Ishikawa (cell line): ENCODE results near the gene SYNPO.

ENCODE experiments used
- CEBPB ChIP-seq: IDR thresholded peaks from 2 replicates; pipeline ENCODE4 v1.6.1; 2012
- CREB1 ChIP-seq: IDR thresholded peaks from 2 replicates; pipeline ENCODE4 v1.6.1; 2012; ENCODE audit warnings: low read depth
- EP300 ChIP-seq: IDR thresholded peaks from 2 replicates; pipeline ENCODE4 v1.6.1; 2012; ENCODE audit warnings: borderline replicate concordance
- FOXM1 ChIP-seq: IDR thresholded peaks from 2 replicates; pipeline ENCODE4 v1.6.1; 2012; ENCODE audit warnings: low read depth, borderline replicate concordance
- NFIC ChIP-seq: IDR thresholded peaks from 2 replicates; pipeline ENCODE4 v1.6.1; 2012
- RAD21 ChIP-seq: IDR thresholded peaks from 2 replicates; pipeline ENCODE4 v1.6.1; 2012; ENCODE audit warnings: low read depth
- TAF1 ChIP-seq: IDR thresholded peaks from 2 replicates; pipeline ENCODE4 v1.6.1; 2012; ENCODE audit warnings: low read depth, mild to moderate bottlenecking
- TCF12 ChIP-seq: IDR thresholded peaks from 2 replicates; pipeline ENCODE4 v1.6.1; 2012; ENCODE audit warnings: low read depth
- TEAD4 ChIP-seq: IDR thresholded peaks from 2 replicates; pipeline ENCODE4 v1.6.1; 2012
- YY1 ChIP-seq: IDR thresholded peaks from 2 replicates; pipeline ENCODE4 v1.6.1; 2012; ENCODE audit warnings: low read depth
- ZBTB7A ChIP-seq: IDR thresholded peaks from 2 replicates; pipeline ENCODE4 v1.6.1; 2012; ENCODE audit warnings: low read depth
- TF ChIP-seq, protein P1 (sequence below): IDR thresholded peaks from 2 replicates; pipeline ENCODE4 v1.6.1; 2012; ENCODE audit warnings: low read depth, mild to moderate bottlenecking
- TF ChIP-seq, protein P2 (sequence below): IDR thresholded peaks from 2 replicates; pipeline ENCODE4 v1.6.1; 2012
- TF ChIP-seq, protein P3 (sequence below): IDR thresholded peaks from 2 replicates; pipeline ENCODE4 v1.6.1; 2012

The SYNPO gene

DNA sequence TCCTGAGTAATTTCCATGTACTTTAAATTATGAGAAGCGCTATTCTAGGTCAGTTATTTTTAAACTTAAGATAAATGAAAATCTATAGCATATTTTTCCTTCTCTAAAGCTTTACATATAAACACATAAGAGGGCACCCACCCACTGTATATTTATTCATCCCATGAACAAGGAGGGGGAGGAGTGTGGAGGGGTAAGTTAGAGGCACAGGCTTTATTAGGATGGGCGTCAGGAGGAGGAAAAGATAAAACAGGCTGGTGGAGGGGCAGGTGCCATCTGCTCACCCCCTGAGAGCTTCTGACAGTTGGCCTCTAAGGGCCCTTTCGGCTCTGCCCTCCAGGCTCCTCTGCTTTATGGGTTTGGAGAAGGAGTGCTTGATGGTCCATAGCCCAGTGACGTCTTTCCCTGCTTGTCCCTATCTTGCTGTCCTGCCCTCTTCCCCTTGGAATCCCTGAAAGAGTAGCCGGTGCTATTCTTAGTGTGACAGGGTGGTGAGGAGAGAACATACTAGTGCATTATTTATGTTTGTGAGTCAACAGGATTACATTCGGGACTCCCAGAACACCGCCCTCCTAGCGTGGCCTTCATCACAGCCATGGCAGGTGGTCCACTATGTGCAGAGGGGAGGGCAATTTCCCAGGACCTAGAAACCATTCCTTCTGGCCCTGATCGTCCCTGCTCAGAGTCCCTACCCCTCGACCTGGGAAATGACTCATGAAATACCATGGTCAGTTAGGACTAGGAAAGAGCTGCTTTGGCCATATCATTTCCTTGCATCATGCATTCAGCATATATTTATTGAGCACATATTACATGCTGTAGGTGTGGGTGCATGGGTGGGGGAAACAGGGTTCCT lies 7.9 kb upstream of the SYNPO start:
- TF ChIP-seq, protein P1, sequence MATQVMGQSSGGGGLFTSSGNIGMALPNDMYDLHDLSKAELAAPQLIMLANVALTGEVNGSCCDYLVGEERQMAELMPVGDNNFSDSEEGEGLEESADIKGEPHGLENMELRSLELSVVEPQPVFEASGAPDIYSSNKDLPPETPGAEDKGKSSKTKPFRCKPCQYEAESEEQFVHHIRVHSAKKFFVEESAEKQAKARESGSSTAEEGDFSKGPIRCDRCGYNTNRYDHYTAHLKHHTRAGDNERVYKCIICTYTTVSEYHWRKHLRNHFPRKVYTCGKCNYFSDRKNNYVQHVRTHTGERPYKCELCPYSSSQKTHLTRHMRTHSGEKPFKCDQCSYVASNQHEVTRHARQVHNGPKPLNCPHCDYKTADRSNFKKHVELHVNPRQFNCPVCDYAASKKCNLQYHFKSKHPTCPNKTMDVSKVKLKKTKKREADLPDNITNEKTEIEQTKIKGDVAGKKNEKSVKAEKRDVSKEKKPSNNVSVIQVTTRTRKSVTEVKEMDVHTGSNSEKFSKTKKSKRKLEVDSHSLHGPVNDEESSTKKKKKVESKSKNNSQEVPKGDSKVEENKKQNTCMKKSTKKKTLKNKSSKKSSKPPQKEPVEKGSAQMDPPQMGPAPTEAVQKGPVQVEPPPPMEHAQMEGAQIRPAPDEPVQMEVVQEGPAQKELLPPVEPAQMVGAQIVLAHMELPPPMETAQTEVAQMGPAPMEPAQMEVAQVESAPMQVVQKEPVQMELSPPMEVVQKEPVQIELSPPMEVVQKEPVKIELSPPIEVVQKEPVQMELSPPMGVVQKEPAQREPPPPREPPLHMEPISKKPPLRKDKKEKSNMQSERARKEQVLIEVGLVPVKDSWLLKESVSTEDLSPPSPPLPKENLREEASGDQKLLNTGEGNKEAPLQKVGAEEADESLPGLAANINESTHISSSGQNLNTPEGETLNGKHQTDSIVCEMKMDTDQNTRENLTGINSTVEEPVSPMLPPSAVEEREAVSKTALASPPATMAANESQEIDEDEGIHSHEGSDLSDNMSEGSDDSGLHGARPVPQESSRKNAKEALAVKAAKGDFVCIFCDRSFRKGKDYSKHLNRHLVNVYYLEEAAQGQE: no peak
- TF ChIP-seq RAD21: no peak
- TF ChIP-seq CREB1: no peak

DNA sequence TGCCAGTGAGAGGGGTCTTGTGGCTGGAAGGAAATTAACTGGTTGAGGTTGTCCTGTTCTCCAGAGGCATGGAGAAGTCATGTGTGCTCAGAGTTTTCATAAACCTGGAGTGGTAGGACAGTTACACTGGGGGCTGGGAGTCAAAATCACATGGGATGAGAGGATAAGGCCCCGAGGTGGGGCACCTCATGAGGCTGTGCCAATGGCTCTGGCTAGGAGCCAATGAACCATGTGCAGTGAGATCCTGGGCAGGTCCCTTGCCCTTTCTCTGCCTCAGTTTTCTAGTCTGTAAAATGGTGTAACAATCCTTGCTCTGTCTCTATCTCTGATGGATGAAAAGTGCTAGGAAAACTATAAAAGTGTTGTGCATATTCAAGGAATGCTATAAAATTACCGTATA lies 7.0 kb upstream of the SYNPO start:
- TF ChIP-seq CREB1 (no peak), NFIC (peak; percentile 39), FOXM1 (no peak), TAF1 (no peak)
- TF ChIP-seq, protein P1: no peak

DNA sequence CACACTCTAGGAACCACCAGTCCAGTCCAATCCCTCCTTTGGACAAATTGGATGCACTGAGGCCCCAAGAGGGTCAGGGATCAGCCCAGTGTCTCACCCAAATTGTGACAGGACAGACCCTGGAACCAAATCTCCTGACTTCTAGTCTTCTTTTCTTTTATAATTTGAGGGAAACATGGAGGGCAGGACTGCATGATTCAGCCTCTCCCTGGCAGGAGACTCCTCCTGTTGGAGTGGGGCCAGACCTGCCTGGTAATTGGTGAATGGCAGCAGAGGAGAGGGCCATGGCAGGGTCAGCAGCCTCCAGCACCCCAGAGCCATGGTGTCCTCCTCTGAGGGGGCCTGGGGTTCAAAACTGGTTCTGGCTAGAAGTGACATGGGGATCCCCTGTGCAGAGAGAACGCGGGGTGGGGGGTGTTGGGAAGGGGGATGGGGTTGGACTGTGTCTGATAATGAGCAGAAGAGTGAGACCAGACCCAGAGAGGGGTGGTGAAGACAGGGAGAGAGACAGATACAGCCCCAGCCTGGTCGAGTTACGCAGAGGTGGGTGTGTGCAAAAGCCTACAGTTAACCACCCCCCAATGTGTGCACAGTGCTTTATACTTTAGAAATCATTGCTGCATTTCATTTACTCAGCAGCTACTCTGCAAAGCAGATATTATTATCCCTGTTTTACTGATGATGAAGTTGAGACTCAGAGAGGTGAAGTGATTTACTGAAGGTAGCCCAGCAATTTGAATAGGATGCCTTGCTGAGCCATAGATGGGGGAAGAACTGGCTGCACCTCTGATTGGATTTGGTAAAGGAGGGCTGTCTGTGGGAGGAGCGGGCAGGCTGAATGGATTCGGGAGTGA lies 3.8 kb upstream of the SYNPO start:
- 0 out of 2 replicates have a peak, but pooled peaks have one; percentile 16 for TF ChIP-seq YY1
- no peak for TF ChIP-seq TCF12
- TF ChIP-seq, protein P2, sequence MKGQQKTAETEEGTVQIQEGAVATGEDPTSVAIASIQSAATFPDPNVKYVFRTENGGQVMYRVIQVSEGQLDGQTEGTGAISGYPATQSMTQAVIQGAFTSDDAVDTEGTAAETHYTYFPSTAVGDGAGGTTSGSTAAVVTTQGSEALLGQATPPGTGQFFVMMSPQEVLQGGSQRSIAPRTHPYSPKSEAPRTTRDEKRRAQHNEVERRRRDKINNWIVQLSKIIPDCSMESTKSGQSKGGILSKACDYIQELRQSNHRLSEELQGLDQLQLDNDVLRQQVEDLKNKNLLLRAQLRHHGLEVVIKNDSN: no peak
- TF ChIP-seq NFIC: peak; percentile 76
- no peak for TF ChIP-seq CEBPB

DNA sequence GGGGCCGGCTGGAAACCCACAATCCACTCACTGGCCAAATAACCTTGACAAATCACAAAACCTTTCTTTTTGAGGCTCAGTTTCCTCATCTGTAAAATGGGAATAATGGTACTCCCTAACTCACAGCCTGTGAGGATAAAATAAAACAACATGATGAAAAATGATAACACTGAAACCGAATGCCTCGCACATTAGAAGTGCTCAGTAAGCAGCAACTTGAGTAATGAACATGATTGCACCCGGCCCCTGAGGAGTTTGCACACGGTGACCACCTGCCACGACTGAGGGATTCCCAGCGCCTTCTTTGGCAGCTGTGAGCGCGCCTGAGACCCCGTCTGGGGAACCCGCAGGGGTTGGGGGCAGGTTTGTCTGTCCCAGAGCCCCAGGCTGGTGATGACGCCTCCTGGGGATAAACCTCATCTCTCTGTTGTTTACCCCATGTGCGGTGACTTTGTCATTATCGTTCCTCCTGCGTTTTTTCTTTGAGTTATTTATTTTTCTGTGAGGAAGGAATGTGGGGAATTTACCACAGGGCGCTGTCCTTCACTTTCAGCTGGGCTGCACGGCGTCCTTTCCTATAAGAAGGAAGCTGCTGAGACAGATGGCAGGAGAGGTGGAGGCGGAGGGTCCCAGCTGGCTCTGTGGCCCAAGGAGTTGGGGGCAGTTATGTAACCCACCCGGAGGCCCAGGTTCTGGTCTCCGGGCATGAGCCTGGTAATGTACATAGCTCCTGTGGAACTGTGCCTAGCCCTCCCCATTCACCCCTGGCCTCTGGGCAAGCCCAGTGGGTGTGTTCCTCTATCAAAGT lies 3.0 kb upstream of the SYNPO start:
- TF ChIP-seq TCF12: peak; percentile 74
- TF ChIP-seq, protein P1: peak; percentile 78
- TF ChIP-seq TEAD4: peak; percentile 98
- TF ChIP-seq, protein P3, sequence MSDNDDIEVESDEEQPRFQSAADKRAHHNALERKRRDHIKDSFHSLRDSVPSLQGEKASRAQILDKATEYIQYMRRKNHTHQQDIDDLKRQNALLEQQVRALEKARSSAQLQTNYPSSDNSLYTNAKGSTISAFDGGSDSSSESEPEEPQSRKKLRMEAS: peak; percentile 64; the same call in 1 of the 2 replicates
- peak; percentile 54; the same call in 1 of the 2 replicates for TF ChIP-seq ZBTB7A
- TF ChIP-seq, protein P2: no peak

DNA sequence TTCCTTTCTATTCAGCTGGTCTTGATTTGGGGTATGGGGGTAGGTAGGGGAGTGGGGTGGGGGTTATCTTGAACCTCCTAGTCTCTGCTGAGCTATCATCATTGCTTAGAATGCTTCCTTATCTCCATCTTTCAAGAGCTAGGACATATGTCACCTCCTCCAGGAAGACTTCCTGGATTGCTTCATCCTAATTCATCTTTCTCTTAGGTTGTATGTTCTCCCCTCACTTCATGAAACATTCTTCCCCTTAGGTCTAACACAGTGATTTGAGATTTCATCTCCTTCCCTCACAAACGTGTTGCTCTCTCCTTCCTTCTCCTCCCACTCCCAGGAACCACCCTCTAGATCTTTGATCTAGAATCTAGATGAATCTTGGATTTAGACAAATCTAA lies 2.4 kb upstream of the SYNPO start:
- TF ChIP-seq TAF1 (no peak), YY1 (no peak), TEAD4 (no peak), EP300 (no peak), CEBPB (no peak), FOXM1 (no peak), CREB1 (no peak), TCF12 (no peak), RAD21 (no peak), NFIC (no peak), ZBTB7A (no peak)
- TF ChIP-seq, protein P3: no peak
- TF ChIP-seq, protein P2: no peak
